Keratinocyte (primary cell): ENCODE data around the gene TRAP1. TPM values are rescaled to one million over a fixed set of nuclear protein-coding genes. Genes with fewer than 3 reads are reported as not detected.

Experiments used
- DNase-seq: peaks from one replicate; pipeline ENCODE4 v3.0.0-alpha.2; 2011; ENCODE audit warnings: low read depth, missing footprints, low spot score
- FAIRE-seq: peaks from 2 replicates; lab custom pipeline; 2011; peaks lifted over from hg19 to GRCh38; lab: Jason Lieb, UNC
- H2AFZ ChIP-seq: 2 replicates; pipeline ENCODE4 v1.6.0; 2012; ENCODE audit warnings: low read length, control low read depth, inconsistent platforms; ENCODE audit not compliant: control insufficient read depth
- H3K27ac ChIP-seq: 2 replicates; pipeline ENCODE4 v1.5.1; 2011; ENCODE audit warnings: low read length; ENCODE audit not compliant: control insufficient read depth, insufficient read depth
- H3K27me3 ChIP-seq: 3 replicates; pipeline ENCODE4 v1.6.0; 2011; ENCODE audit warnings: low read length; ENCODE audit not compliant: control insufficient read depth, insufficient read depth; ENCODE audit errors: extremely low read depth
- H3K36me3 ChIP-seq, 2 experiments: 2 replicates in 1 of 2; 3 replicates in 1 of 2; pipeline ENCODE4 v1.5.1; 2011; ENCODE audit warnings: low read length in 2 of 2, mild to moderate bottlenecking in 1 of 2; ENCODE audit not compliant: control insufficient read depth in 2 of 2, insufficient read depth in 2 of 2; ENCODE audit errors: extremely low read depth in 1 of 2
- H3K4me1 ChIP-seq: 3 replicates; pipeline ENCODE4 v1.5.1; 2011; ENCODE audit warnings: low read length; ENCODE audit not compliant: control insufficient read depth, insufficient read depth; ENCODE audit errors: extremely low read depth
- H3K4me2 ChIP-seq: 3 replicates; pipeline ENCODE4 v1.6.0; 2011; ENCODE audit warnings: low read depth, low read length; ENCODE audit not compliant: control insufficient read depth, insufficient read depth; ENCODE audit errors: extremely low read depth
- H3K4me3 ChIP-seq, 3 experiments: fragments of 200-600 bp in 1 of 3; sonication (generic) in 1 of 3; 2 replicates in 2 of 3; 3 replicates in 1 of 3; pipeline ENCODE4 v1.5.1; 2011 to 2016; ENCODE audit warnings: low read length in 3 of 3, mild to moderate bottlenecking in 3 of 3, control low read depth in 2 of 3, inconsistent platforms in 1 of 3, low read depth in 1 of 3, mixed read lengths in 1 of 3, mixed run types in 1 of 3, moderate library complexity in 1 of 3; ENCODE audit not compliant: control insufficient read depth in 2 of 3, insufficient read depth in 2 of 3; ENCODE audit errors: extremely low read depth in 1 of 3
- H3K79me2 ChIP-seq: 2 replicates; pipeline ENCODE4 v1.6.0; 2012; ENCODE audit warnings: low read length; ENCODE audit not compliant: control insufficient read depth, insufficient read depth
- H3K9ac ChIP-seq: 3 replicates; pipeline ENCODE4 v1.6.0; 2011; ENCODE audit warnings: low read length; ENCODE audit not compliant: control insufficient read depth, insufficient read depth; ENCODE audit errors: extremely low read depth
- H3K9me1 ChIP-seq: 3 replicates; pipeline ENCODE4 v1.6.0; 2011; ENCODE audit warnings: low read length; ENCODE audit not compliant: control insufficient read depth, insufficient read depth; ENCODE audit errors: extremely low read depth
- H3K9me3 ChIP-seq: 2 replicates; pipeline ENCODE4 v1.5.1; 2012; ENCODE audit warnings: low read depth, low read length; ENCODE audit not compliant: control insufficient read depth
- H4K20me1 ChIP-seq: 3 replicates; pipeline ENCODE4 v1.6.0; 2011; ENCODE audit warnings: low read length; ENCODE audit not compliant: control insufficient read depth, insufficient read depth; ENCODE audit errors: extremely low read depth
- EZH2 ChIP-seq: IDR thresholded peaks from one replicate; pipeline ENCODE4 v1.6.1; 2012; ENCODE audit warnings: inconsistent platforms, mild to moderate bottlenecking, low read length, moderate library complexity
- dilution Hi-C: fragments of 300-500 bp; cut with MboI; formaldehyde crosslinking; loops from one replicate; pipeline ENCODE4 v1.7.0; 2020; ENCODE audit warnings: low sequenced_read_pairs; ENCODE audit not compliant: extremely low pct_ligation_motif_present
- polyA plus RNA-seq, 5 experiments: library from polyadenylated mRNA; depleted of rRNA in 3 of 5; stranded (reverse) in 3 of 5; stranded (forward) in 1 of 5; unstranded in 1 of 5; fragments of >200 nt; gene quantifications; 1 replicate in 1 of 5; 2 replicates in 3 of 5; 3 replicates in 1 of 5; pipeline versions ENCODE4 v1.2.1 to v1.2.3, GENCODE V29; 2011 to 2012; ENCODE audit warnings: missing spikeins in 2 of 5, low read depth in 1 of 5, low replicate concordance in 1 of 5
- TF ChIP-seq, protein P1 (sequence below), 3 experiments: IDR thresholded peaks in 1 of 3; conservative IDR thresholded peaks in 1 of 3; optimal IDR thresholded peaks in 1 of 3; 2 replicates in 2 of 3; 3 replicates in 1 of 3; pipeline versions ENCODE3 to v1.5.1; 2011; ENCODE audit warnings: low read length in 3 of 3, mild to moderate bottlenecking in 3 of 3, moderate library complexity in 2 of 3, control low read depth in 1 of 3, inconsistent platforms in 1 of 3; ENCODE audit not compliant: insufficient read depth in 2 of 3; ENCODE audit errors: extremely low read depth in 1 of 3

TRAP1 gene
- polyA plus RNA-seq, 1 donor (not counting 4 experiments of a cell fraction or from before 2014, with no cell fraction given) = 106 TPM

DNA sequence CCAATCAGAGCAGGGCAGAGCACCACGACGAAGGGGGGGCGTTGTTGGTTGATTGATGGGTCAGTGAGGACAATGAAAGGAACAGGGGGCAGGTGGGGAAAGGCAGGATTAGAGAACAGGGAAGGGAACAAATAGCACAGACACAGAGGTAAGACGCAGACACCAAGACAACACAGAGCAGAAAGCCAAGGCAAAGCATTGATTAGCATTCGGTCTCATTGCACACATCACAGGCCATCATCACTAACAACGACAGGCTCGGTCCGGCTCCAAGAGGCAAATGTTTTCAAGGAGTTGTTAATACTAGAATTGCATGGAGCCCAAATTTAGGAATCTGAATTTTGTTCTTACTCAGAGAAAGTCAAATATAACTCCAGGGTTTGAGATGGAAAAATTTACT lies 34.6 kb upstream of the TRAP1 start:
- Histone ChIP-seq H3K4me2 (no peak overlapping the region), H3K27me3 (no peaks in the 10 kb centered on the region), H2AFZ (no peak overlapping the region), H3K4me3 (no peak overlapping the region), H3K4me1 (no peaks in the 10 kb centered on the region), H3K9ac (no peak overlapping the region), H3K9me1 (no peaks in the 10 kb centered on the region), H3K79me2 (no peaks in the 10 kb centered on the region), H4K20me1 (no peaks in the 10 kb centered on the region), H3K36me3 (peaks cover 15 to 17% of the 10 kb centered on the region in 2 experiments), H3K27ac (no peak overlapping the region), H3K9me3 (no peaks in the 10 kb centered on the region)
- DNase-seq (no peak), FAIRE-seq (no peak)
- TF ChIP-seq, protein P1, sequence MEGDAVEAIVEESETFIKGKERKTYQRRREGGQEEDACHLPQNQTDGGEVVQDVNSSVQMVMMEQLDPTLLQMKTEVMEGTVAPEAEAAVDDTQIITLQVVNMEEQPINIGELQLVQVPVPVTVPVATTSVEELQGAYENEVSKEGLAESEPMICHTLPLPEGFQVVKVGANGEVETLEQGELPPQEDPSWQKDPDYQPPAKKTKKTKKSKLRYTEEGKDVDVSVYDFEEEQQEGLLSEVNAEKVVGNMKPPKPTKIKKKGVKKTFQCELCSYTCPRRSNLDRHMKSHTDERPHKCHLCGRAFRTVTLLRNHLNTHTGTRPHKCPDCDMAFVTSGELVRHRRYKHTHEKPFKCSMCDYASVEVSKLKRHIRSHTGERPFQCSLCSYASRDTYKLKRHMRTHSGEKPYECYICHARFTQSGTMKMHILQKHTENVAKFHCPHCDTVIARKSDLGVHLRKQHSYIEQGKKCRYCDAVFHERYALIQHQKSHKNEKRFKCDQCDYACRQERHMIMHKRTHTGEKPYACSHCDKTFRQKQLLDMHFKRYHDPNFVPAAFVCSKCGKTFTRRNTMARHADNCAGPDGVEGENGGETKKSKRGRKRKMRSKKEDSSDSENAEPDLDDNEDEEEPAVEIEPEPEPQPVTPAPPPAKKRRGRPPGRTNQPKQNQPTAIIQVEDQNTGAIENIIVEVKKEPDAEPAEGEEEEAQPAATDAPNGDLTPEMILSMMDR (optimal IDR thresholded peaks at IDR 0.05 in 1 of 3, IDR thresholded peaks at IDR 0.05 in 1 of 3, conservative IDR thresholded peaks at IDR 0.05 in 1 of 3; ENCODE audit: extremely low read depth in 1 of 3, insufficient read depth in 2 of 3, low read length in 3 of 3) = no peak
- dilution Hi-C loops = no loop called here

DNA sequence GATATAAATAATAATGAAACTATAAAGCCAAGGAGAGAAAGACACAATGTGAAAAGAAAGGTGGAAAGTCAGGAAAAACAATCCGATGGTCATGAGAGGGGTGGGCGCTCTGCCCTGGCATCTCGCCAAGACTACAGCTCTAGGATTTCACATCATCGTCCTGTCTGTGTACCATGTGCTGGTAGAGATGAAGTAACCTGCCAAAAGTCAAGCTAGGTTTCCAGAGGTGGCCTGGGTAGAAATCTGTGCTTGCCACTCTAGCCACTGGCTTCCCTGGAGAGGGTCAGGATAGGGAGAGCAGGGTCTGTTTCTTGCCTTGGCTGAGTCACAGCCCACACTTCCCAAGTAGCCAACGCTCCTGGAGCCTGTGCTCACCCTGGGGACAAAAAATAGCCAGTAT lies 31.0 kb upstream of the TRAP1 start:
- FAIRE-seq (no peak), DNase-seq (no peak)
- no peak overlapping the region for H3K4me3 ChIP-seq
- H3K36me3 ChIP-seq = peaks cover 25 to 29% of the 10 kb centered on the region in 2 experiments
- H3K27ac ChIP-seq = no peak overlapping the region
- H3K4me2 ChIP-seq = no peak overlapping the region
- no peaks in the 10 kb centered on the region for H3K9me1 ChIP-seq
- H3K27me3 ChIP-seq = no peaks in the 10 kb centered on the region
- no peaks in the 10 kb centered on the region for H3K79me2 ChIP-seq
- no peak for TF ChIP-seq EZH2
- TF ChIP-seq, protein P1 (optimal IDR thresholded peaks at IDR 0.05 in 1 of 3, IDR thresholded peaks at IDR 0.05 in 1 of 3, conservative IDR thresholded peaks at IDR 0.05 in 1 of 3; ENCODE audit: extremely low read depth in 1 of 3, insufficient read depth in 2 of 3, low read length in 3 of 3) = no peak
- H2AFZ ChIP-seq = no peak overlapping the region
- no peaks in the 10 kb centered on the region for H4K20me1 ChIP-seq
- dilution Hi-C loops = no loop called here
- H3K9ac ChIP-seq = no peak overlapping the region
- H3K4me1 ChIP-seq = no peaks in the 10 kb centered on the region
- H3K9me3 ChIP-seq = no peaks in the 10 kb centered on the region
